Measurements from ENCODE around the gene DDIAS. TPM values are rescaled to one million over a fixed set of nuclear protein-coding genes. Genes with fewer than 3 reads are reported as not detected.

The DDIAS gene
- total RNA-seq, 2 donors from 2014 or later: 14.4 to 24.1 TPM

DNA sequence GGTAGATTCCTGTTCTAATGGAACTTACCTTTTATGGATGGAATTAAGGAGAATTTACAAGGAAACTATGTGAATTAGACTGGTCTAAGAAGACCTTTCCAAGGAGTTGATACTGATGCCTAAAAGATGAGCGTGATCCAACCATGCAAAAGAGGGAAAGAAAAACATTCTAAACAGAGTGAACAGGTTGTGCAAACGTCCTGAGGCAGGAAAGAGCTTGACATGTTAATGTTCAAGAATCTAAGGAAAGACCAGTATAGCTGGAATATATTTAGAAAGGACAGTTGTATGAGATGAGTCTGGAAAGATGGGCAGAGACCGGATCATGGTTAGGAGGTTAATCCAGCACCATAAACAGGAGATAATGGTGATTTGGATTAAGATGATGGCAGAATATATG, 1.3 kb downstream of the DDIAS start:
- H3K27me3 ChIP-seq (ENCODE audit: control insufficient read depth, insufficient read depth, low read length, poor library complexity, severe bottlenecking): no peaks in the 10 kb centered on the region
- TF ChIP-seq, protein P1, sequence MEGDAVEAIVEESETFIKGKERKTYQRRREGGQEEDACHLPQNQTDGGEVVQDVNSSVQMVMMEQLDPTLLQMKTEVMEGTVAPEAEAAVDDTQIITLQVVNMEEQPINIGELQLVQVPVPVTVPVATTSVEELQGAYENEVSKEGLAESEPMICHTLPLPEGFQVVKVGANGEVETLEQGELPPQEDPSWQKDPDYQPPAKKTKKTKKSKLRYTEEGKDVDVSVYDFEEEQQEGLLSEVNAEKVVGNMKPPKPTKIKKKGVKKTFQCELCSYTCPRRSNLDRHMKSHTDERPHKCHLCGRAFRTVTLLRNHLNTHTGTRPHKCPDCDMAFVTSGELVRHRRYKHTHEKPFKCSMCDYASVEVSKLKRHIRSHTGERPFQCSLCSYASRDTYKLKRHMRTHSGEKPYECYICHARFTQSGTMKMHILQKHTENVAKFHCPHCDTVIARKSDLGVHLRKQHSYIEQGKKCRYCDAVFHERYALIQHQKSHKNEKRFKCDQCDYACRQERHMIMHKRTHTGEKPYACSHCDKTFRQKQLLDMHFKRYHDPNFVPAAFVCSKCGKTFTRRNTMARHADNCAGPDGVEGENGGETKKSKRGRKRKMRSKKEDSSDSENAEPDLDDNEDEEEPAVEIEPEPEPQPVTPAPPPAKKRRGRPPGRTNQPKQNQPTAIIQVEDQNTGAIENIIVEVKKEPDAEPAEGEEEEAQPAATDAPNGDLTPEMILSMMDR (conservative IDR thresholded peaks at IDR 0.05): no peak
- Mint-ChIP-seq H3K4me3 (peak overlapping the region; percentile 93), H3K27ac (no peak overlapping the region), H3K36me3 (ENCODE audit: low read depth) (no peaks in the 10 kb centered on the region), H3K4me1 (peaks cover 21% of the 10 kb centered on the region), H3K9me3 (no peaks in the 10 kb centered on the region), H3K27me3 (ENCODE audit: insufficient read depth) (no peaks in the 10 kb centered on the region)
- no peaks in the 10 kb centered on the region for H3K4me1 ChIP-seq (ENCODE audit: control insufficient read depth, insufficient read depth, low read length)
- H3K4me3 ChIP-seq (ENCODE audit: low read length): peak overlapping the region; percentile 99
- H3K27ac ChIP-seq (ENCODE audit: low read depth, low read length): no peak overlapping the region
- H3K36me3 ChIP-seq (ENCODE audit: control insufficient read depth, insufficient read depth, low read length): no peaks in the 10 kb centered on the region
- H3K9ac ChIP-seq (ENCODE audit: extremely low read depth, low read length, poor library complexity, severe bottlenecking): no peak overlapping the region
- 84% methylated on average over 3 of the region's 3 CpGs for WGBS, 2 experiments (ENCODE audit: insufficient coverage in 1 of 2, insufficient read length in 1 of 2)
- no peak for DNase-seq
- no peaks in the 10 kb centered on the region for H3K9me3 ChIP-seq (ENCODE audit: control insufficient read depth, low read length)

DNA sequence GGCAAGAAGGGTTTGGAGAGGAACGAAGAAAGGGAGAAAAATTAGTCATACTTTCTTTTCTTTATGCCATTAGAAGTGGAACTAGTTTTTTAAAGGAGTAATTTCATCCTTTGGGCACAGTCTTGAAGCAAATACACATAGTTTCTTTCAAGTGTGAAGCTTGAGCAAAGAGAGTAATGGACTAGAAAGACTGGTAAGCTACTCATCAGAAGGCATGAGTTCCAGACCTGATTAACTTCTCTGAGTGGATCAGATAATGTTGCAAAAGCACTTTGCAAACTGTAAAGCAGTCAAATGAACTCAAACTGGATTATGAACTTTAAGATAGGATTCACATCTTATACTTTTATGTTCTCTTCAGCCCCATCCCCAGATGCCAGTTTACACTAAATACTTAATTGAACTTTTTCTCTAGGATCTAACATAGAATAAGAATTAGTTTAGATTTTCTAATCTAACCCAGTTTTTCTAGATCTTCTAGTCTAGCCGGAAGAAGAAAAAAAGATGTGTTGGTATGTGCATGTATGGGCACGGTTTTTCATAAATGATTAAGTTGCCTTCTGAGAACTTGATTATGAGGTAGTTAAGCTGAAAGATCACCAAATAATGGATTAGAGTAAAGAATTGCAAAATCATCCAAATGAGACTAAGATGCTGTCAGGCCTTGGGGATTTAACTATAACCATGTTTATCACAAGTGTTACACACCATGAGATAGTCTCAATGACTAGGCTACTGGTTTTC, 2.5 kb downstream of the DDIAS start:
- H3K27me3 Mint-ChIP-seq (ENCODE audit: insufficient read depth): no peaks in the 10 kb centered on the region
- H3K4me3 Mint-ChIP-seq: no peak overlapping the region
- no peaks in the 10 kb centered on the region for H3K36me3 ChIP-seq (ENCODE audit: control insufficient read depth, insufficient read depth, low read length)
- peaks cover 28% of the 10 kb centered on the region for H3K4me1 Mint-ChIP-seq
- DNase-seq: no peak
- 88 to 89% methylated on average over 1 to 3 of the region's 3 CpGs for WGBS, 2 experiments (ENCODE audit: insufficient coverage in 1 of 2, insufficient read length in 1 of 2)
- no peaks in the 10 kb centered on the region for H3K9me3 ChIP-seq (ENCODE audit: control insufficient read depth, low read length)
- no peak overlapping the region for H3K4me3 ChIP-seq (ENCODE audit: low read length)
- no peaks in the 10 kb centered on the region for H3K36me3 Mint-ChIP-seq (ENCODE audit: low read depth)
- no peaks in the 10 kb centered on the region for H3K4me1 ChIP-seq (ENCODE audit: control insufficient read depth, insufficient read depth, low read length)
- H3K27ac Mint-ChIP-seq: no peak overlapping the region
- no peaks in the 10 kb centered on the region for H3K9me3 Mint-ChIP-seq
- H3K9ac ChIP-seq (ENCODE audit: extremely low read depth, low read length, poor library complexity, severe bottlenecking): no peak overlapping the region
- H3K27ac ChIP-seq (ENCODE audit: low read depth, low read length): no peak overlapping the region
- H3K27me3 ChIP-seq (ENCODE audit: control insufficient read depth, insufficient read depth, low read length, poor library complexity, severe bottlenecking): no peaks in the 10 kb centered on the region
- TF ChIP-seq, protein P1 (conservative IDR thresholded peaks at IDR 0.05): no peak

DNA sequence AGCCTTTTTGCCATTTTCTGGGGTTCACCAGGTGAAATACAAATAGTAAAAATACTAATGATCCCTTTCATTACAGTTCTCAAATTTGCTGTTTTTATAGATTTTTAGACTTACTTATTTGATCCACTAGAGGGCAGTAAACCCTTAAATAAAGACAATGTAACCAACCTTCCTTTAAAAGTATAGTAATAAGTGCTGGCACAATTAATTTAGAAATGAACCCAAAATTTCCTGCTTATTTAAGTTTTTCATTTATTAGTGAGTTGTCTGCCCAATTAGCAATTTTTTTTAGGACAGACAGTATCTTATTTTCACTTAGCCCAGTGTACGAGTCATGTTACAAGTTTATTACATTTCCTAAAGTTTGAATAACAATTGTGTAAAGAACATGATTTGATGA, 4.7 kb downstream of the DDIAS start:
- Mint-ChIP-seq H3K27ac (no peak overlapping the region), H3K36me3 (ENCODE audit: low read depth) (peaks cover 6% of the 10 kb centered on the region), H3K4me3 (no peak overlapping the region), H3K4me1 (peaks cover 22% of the 10 kb centered on the region), H3K9me3 (peaks cover 6% of the 10 kb centered on the region), H3K27me3 (ENCODE audit: insufficient read depth) (no peaks in the 10 kb centered on the region)
- 100% methylated on average over 1 of the region's 1 CpG; no CpG with 5 or more reads in 1 of the 2 experiments for WGBS, 2 experiments (ENCODE audit: insufficient coverage in 1 of 2, insufficient read length in 1 of 2)
- Histone ChIP-seq H3K9ac (ENCODE audit: extremely low read depth, low read length, poor library complexity, severe bottlenecking) (no peak overlapping the region), H3K9me3 (ENCODE audit: control insufficient read depth, low read length) (peaks cover 8% of the 10 kb centered on the region), H3K27me3 (ENCODE audit: control insufficient read depth, insufficient read depth, low read length, poor library complexity, severe bottlenecking) (no peaks in the 10 kb centered on the region), H3K36me3 (ENCODE audit: control insufficient read depth, insufficient read depth, low read length) (peaks cover 3% of the 10 kb centered on the region), H3K4me1 (ENCODE audit: control insufficient read depth, insufficient read depth, low read length) (no peaks in the 10 kb centered on the region), H3K27ac (ENCODE audit: low read depth, low read length) (no peak overlapping the region), H3K4me3 (ENCODE audit: low read length) (no peak overlapping the region)
- TF ChIP-seq, protein P1 (conservative IDR thresholded peaks at IDR 0.05): peak; percentile 80
- no peak for DNase-seq
